ENCODE data around the gene ATP5F1E. TPM values are rescaled to one million over a fixed set of nuclear protein-coding genes. Genes with fewer than 3 reads are reported as not detected.
"Not testable (repeated sequence)": the region's sequence is repeated elsewhere in the genome, so short reads cannot be mapped to it uniquely, and the experiment has no call there.

ATP5F1E gene
- total RNA-seq, 1 experiment from 2014 or later = 44.2 TPM

DNA sequence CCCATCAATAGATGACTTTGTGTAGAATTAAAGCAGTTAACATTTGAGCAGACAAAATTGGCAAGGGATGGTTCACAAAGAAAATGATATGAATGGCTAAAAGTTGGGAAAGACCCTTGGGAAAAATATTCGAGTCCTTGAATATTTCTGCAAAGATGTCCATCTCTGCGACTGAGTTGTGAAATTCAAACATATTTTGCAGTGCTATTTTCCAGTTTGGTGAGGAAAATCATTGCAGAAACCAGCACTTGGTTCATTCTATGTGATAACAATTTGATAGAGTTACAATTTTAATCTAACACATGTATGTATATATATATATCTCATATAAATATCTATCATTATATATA, 16.5 kb upstream of the ATP5F1E start:
- peaks cover 25% of the 10 kb centered on the region for H3K27me3 ChIP-seq
- no peak for DNase-seq
- no peaks in the 10 kb centered on the region for H3K36me3 ChIP-seq
- H3K9me3 ChIP-seq = no peaks in the 10 kb centered on the region
- H3K4me3 ChIP-seq = no peak overlapping the region

DNA sequence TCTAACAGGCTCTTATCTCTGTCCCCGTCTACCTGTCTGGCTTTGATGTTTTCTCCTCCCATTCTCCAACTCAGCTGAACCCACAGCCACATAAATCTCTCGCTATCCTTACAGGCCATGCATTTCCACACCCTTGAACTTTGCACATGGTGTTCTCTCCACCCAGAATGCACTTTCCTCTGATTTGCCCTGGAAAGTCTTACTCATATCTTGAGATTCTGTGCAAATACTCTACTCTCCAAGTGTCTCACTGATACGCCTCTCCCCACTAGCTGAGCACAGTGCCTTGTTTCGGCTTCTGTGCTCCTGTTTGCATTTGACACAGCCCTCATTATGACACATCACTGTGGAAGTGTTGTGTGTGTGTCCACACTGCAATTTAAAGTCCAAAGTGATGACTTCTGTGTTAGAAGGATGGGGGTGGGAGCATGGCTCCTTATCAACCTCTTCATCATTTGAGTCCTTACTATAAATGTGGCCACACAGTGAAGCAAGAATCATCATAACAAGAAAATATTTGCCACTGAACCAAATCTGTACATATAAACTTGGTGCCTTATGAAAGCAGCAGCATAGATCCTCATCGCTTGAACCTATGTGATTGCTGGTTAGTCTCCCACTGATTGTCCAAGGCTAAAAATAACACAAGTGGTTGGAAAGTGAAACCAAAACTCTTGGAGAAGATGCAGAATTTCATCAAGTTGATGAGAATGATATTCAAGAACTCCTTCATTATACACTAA, 16.0 kb upstream of the ATP5F1E start:
- no peak overlapping the region for H3K4me3 ChIP-seq
- H3K27me3 ChIP-seq = peaks cover 21% of the 10 kb centered on the region
- H3K9me3 ChIP-seq = no peaks in the 10 kb centered on the region
- no peaks in the 10 kb centered on the region for H3K36me3 ChIP-seq
- DNase-seq = no peak

DNA sequence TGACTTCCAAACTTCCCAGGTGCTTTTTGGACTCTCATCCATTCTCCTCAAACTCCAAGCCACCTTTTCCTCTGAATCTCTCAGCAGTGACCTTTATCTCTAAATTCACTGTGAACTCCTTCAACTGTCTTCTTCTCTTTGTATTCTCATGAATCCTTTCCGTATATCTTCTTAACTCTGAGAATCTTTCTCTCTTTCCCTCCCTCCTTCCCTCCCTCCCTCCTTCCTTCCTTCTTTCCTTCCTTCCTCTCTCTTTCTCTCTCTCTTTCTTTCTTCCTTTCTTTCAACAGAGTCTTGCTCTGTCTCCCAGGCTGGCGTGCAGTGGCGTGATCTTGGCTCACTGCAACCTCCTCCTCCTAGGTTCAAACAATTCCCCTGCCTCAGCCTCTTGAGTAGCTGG, 14.7 kb upstream of the ATP5F1E start:
- peaks cover 4% of the 10 kb centered on the region for H3K36me3 ChIP-seq
- peaks cover 9% of the 10 kb centered on the region for H3K27me3 ChIP-seq
- no peak for DNase-seq
- no peaks in the 10 kb centered on the region for H3K9me3 ChIP-seq
- H3K4me3 ChIP-seq = no peak overlapping the region

DNA sequence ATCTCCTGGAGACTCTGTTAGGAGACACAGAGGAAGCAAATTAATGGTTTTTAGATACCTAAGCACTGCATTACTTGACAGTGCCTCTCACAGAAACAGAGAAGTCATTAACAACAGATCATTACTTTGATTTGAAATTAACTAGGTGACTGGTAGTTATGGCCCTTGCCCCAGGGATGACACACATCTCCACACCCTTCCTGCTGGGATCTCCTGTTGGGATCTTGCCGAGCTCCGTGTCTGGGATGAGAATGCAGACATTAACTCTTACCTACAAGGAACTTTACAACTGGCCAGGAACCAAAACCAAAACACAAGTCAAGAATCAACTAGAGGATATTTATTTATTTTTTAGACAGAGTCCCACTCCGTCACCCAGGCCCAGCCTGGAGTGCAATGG, 12.7 kb upstream of the ATP5F1E start:
- no peak for DNase-seq
- no peaks in the 10 kb centered on the region for H3K9me3 ChIP-seq
- no peak overlapping the region for H3K4me3 ChIP-seq
- 0 out of 2 replicates have a peak, but pooled peaks cover under 1% of the 10 kb centered on the region for H3K27me3 ChIP-seq
- H3K36me3 ChIP-seq = peaks cover 24% of the 10 kb centered on the region

DNA sequence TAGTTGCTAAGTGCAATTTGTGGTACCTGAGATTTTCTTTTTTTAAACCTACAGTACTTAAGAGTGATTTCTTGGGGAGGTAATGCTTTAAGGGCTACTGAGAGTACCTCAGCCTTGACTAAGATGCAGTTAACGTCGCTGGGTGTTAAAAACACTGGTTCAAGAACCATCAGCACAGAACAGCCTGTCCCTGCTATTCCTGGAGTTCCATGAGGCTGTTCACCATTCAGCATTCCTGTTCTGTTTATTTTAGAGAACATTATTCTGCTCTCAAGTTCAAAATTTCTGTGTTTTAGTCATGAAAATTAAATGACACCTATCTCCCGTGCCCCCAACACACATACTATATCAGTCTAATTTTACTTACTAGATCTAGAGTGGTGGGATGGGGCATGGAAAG, 12.2 kb upstream of the ATP5F1E start:
- Histone ChIP-seq H3K27me3 (no peaks in the 10 kb centered on the region), H3K4me3 (no peak overlapping the region), H3K9me3 (no peaks in the 10 kb centered on the region), H3K36me3 (peaks cover 25% of the 10 kb centered on the region)
- DNase-seq = no peak

DNA sequence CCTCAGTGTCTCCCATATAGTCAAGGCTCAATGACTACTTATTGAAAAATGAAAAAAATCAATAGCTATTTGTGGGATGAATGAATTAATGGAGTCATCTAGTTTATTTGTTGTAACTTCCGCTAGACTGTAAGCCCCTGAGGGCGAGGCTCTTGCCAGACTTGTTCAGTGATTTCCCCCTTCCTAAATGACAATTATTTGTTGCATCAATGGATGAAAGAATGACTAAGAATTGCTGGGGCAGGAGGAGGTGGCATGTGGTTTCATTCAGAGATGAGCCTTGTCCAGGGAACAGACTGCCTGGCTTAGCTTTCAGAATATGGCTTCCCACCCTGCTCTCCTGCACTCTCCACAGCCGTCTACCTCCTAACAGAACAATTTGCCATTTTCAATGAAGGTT, 11.6 kb upstream of the ATP5F1E start:
- H3K4me3 ChIP-seq = no peak overlapping the region
- H3K27me3 ChIP-seq = no peaks in the 10 kb centered on the region
- H3K36me3 ChIP-seq = peaks cover 27% of the 10 kb centered on the region
- peak; percentile 16 for DNase-seq
- no peaks in the 10 kb centered on the region for H3K9me3 ChIP-seq

DNA sequence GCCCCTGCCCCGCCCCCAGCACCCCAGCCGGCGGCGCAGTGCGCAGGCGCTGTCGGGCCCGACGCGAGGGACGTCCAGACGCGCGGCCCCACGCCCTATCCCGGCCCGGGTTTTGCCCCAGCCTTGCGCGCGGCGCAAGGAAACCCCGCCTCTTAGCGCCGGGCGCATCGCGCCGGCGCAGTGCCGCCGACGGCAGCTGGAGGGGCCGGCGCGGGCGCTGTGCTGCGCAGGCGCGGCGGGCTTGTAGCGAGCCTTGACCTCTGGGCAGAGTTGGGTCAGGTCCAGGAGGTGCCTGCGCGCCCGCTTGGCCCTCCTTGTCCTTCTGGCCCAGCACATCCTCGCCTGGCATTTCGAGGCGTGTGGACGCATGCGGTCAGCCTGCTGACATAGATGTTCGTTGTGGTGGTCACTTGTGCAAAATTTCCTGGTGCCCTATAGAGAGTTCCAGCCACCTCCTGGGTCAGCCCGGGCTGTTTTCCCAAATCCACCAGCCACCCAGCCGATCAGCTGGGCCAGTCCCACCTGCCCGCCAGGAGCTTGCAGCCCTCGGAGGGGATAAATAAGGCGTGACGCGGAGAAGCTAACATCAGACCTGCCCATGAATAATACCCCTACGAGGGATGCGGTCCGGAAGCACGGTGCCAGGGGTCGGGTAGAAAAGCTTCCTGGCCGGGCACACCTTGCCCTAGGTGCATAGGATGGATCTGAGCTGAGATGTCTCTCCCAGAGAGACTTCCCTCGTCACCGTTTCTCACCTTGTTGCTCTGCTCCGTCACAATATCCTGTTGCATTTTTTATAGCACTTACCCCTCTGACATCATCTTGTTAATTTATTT, 10.9 kb upstream of the ATP5F1E start:
- Histone ChIP-seq H3K27me3 (no peaks in the 10 kb centered on the region), H3K36me3 (peaks cover 34% of the 10 kb centered on the region), H3K9me3 (no peaks in the 10 kb centered on the region), H3K4me3 (peak overlapping the region; percentile 91)
- peak; percentile 93 for DNase-seq

DNA sequence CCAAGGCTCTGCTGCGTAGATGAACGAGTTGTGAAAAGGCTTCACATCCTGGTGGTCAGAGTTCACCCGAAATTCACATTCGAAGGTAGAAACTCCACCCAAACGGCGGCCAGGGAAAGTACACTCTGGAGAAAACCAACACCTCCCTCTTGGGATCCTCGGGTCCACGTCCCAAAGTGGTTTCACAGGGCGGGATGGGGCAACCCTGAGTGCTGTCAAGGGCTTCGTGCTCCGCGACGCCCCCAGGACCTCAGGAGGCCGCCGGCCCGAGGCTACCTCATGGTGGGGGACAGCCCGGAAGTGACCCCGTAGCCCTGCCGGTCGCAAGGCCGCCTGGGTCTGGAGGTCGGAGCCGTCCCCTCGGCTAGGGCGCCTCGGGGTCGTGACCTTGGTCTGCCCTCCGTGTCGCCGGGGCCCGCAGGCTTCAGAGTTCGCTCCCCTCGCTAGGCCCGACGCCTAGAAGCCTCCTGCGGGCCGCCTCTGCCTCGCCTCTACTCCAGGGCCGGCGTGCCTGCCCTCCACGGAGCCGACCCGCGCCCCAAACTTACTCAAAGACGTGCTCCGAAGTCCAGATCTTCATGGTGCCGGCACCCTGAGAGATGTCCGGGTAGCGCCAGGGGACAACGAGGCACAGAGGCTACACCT, 10.1 kb upstream of the ATP5F1E start, which contains the start of gene PRELID3B:
PRELID3B (minus strand) TSS at position 636 of the 645 bp plus-strand sequence; CDS start at position 580, 56 bp downstream.
- H3K4me3 ChIP-seq = peak within 1 kb of the TSS; percentile 91
- H3K27me3 ChIP-seq = no peaks in the 10 kb centered on the region
- H3K9me3 ChIP-seq = no peaks in the 10 kb centered on the region
- DNase-seq = no peak
- peaks cover 41% of the 10 kb centered on the region for H3K36me3 ChIP-seq

DNA sequence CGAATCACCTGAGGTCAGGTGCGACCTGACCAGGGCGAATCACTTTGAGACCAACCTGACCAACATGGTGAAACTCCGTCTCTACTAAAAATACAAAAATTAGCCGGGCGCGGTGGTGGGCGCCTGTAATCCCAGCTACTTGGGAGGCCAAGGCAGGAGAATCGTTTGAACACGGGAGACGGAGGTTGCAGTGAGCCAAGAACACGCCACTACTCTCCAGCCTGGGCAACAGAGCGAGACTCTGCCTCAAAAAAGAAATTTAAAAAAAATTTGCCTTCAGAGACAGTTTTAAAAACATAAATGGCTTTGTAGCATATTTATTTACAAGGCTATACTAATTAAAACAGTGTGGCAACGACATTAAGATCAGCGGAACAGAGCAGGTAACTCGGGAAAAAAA, 9.4 kb upstream of the ATP5F1E start:
- not testable (repeated sequence) for DNase-seq, H3K9me3 ChIP-seq, H3K27me3 ChIP-seq
- Histone ChIP-seq H3K36me3 (peaks cover 49% of the 10 kb centered on the region), H3K4me3 (peak overlapping the region; percentile 91)

DNA sequence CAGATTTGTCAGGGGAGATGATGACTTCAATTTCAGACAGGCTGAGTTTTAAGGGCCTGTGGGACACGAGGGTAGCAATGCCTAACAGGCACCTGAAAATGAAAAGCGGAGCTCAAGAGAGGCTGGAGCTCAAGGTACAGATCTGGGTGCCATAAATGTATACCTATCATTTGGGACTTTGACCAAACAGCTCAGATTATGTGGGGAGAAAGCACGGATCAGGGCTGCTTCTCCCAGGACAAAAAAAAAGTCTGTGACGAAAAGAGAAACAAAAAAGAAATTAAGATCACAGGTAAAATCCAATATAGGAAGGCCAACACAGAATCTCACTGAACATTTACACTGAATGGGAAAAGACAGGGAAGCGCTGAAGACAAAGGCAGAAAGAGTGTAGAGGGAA, 8.5 kb upstream of the ATP5F1E start:
- no peaks in the 10 kb centered on the region for H3K27me3 ChIP-seq
- H3K4me3 ChIP-seq = peak overlapping the region; percentile 91
- no peaks in the 10 kb centered on the region for H3K9me3 ChIP-seq
- no peak for DNase-seq
- peaks cover 57% of the 10 kb centered on the region for H3K36me3 ChIP-seq

DNA sequence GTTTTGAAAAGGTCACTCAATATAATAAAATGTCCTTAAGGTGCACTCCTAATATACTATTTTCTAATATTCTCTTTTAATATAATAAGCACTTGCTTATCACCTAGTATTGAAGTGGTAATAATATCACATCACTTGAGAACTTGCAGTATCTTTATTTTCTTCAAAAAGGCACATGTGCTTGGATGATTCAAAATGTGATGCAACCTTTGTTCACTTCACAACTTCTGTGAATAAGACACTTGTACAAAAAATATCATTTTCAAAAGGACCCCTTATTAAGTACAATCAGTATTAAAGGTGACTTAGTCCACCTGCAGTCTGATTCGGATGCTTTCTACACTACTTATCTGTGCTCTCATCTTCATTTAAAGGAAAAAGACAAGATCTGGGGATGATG, 7.1 kb upstream of the ATP5F1E start:
- DNase-seq = no peak
- H3K9me3 ChIP-seq = no peaks in the 10 kb centered on the region
- H3K4me3 ChIP-seq = peak overlapping the region; percentile 11
- H3K27me3 ChIP-seq = no peaks in the 10 kb centered on the region
- H3K36me3 ChIP-seq = peaks cover 66% of the 10 kb centered on the region

DNA sequence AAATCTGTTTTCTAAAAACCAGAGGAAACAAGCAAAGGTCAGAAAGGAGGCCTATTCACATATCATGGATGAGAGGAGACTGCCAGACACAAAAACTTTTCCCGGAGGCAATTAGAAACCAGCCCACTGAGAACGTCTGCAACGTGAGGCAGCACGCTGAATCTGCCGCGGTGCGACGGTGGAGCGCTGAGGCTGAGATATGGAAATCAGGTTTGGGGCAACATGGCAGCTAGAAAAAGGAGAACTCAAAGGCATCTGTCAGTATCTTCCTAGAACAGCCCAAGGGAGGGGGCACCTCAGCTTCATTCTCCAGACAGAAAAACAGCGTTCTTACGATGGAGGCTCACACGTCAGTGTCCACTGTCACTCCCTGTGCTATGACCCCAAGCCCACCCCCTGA, 5.3 kb upstream of the ATP5F1E start:
- no peak for DNase-seq
- peaks cover 74% of the 10 kb centered on the region for H3K36me3 ChIP-seq
- H3K4me3 ChIP-seq = no peak overlapping the region
- H3K27me3 ChIP-seq = no peaks in the 10 kb centered on the region
- H3K9me3 ChIP-seq = no peaks in the 10 kb centered on the region

DNA sequence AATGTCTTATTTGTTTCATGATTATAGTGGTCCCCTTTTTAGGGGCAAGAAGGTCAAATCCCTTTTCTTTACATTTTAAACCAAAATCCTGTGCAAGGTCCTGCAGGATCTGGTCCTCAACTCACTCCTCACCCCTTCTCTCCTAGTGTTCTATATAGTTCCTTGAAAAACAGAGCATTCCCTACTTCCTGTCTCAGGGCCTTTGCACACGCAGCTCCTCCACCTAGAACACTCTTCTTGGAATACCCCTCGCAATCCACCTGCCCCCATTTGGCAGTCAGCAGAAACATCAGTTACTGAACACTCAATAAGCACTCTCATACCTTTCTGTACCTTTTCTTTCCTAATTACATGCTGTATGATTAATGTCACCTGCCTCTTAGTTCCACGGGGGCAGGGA, 3.2 kb upstream of the ATP5F1E start:
- Histone ChIP-seq H3K36me3 (peaks cover 66% of the 10 kb centered on the region), H3K9me3 (no peaks in the 10 kb centered on the region), H3K27me3 (no peaks in the 10 kb centered on the region), H3K4me3 (no peak overlapping the region)
- no peak for DNase-seq

DNA sequence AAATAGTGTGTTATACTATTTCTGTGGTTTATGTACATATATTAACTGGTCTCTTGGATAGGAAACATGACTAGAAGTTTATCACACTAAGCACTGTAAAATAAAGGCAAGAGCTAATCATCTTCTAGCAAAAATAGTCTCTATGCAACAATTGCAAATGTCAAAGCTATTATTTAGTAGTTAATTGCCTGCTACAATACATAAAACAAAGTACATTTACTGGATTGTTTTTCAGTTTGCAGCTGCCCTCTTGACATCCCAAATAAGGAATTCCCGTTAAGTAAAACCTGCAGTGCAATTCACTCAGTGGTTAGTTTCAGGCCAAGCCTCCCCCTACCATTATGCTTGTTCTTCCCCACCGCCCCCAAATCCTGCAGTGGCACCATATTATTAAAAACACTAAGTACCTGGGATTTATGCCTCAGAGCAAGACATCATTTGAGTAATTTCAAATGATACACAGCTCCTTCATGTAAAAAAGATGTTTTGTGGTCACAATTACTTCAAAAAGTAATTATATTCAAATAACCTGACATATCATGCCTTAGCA, 1.6 kb upstream of the ATP5F1E start:
- H3K9me3 ChIP-seq = no peaks in the 10 kb centered on the region
- H3K36me3 ChIP-seq = peaks cover 75% of the 10 kb centered on the region
- no peak for DNase-seq
- no peaks in the 10 kb centered on the region for H3K27me3 ChIP-seq
- no peak overlapping the region for H3K4me3 ChIP-seq

DNA sequence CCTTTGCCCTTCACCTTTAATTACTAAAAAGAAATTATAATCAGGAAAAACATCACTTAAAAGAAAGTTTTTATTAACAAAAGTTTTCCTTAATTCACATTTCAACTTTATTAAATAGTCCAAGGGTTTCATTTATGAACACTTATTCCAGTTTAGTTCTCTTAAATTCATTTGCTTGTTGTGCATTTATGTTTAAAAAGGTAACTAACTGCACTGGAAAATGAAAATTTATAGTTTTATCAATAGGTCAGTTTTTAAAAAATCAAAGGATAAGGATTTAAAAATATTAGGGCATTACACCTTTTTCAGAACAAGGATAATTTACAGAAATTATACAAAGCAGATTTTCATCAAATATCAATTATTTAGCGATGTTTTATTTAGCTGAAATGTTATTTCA, 958 bp upstream of the ATP5F1E start:
- Histone ChIP-seq H3K4me3 (peak overlapping the region; percentile 91), H3K9me3 (no peaks in the 10 kb centered on the region), H3K36me3 (peaks cover 75% of the 10 kb centered on the region), H3K27me3 (no peaks in the 10 kb centered on the region)
- no peak for DNase-seq

DNA sequence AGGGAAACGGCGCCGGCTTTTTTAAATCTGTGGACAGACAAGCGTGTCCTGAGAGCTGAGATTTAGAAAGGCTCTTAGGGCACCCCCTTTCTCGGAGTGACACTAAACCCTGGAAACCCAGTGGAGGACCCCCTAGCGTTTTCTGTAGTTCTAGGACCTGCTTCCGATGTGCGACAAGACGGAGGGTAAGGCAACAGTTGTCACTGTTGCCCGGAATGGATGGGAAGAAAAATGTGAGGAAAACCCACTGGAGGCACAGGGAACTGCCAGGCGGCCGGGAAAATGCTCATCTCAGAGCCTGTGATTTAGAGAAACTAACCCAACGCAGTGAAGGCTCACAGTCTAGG, 551 bp upstream of the ATP5F1E start:
- H3K36me3 ChIP-seq = peaks cover 75% of the 10 kb centered on the region

DNA sequence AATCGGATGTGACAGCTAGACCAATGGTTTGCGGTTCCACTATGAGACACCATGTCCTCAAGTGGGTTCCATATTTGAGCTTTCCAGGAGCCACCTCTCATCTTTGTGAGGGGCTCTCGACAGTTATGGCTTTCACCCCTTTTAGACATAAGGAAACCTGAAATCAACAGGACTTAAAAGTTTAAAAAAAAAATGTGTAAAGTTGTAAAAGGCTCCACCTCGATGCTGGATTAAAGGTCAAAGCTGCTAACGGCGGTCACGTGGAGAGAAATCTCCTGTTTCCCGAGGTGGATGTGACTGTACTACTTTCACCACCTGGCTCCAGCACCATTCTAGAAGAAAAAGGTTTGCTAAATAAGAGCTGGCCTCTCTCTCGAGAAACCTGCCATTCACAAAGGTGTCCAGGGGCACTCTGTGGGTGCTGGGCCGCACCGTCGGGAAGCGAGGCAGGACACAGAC, 542 bp downstream of the ATP5F1E start:
- Histone ChIP-seq H3K9me3 (no peaks in the 10 kb centered on the region), H3K27me3 (no peaks in the 10 kb centered on the region), H3K4me3 (peak overlapping the region; percentile 91), H3K36me3 (peaks cover 75% of the 10 kb centered on the region)
- no peak for DNase-seq

More for the DNA sequence above, 551 bp upstream of the ATP5F1E start:
- Histone ChIP-seq H3K4me3 (peak overlapping the region; percentile 91), H3K9me3 (no peaks in the 10 kb centered on the region), H3K27me3 (no peaks in the 10 kb centered on the region)
- peak; percentile 46 for DNase-seq
